Glutamatergic neuron (in vitro differentiated cells): ENCODE measurements around the gene LRRC45. TPM values are rescaled to one million over a fixed set of nuclear protein-coding genes. Genes with fewer than 3 reads are reported as not detected.

Experiments
- DNase-seq: peaks from one replicate; pipeline ENCODE4 v3.0.0; 2022
- H3K27ac Mint-ChIP-seq: one replicate; pipeline ENCODE4 v1.8.0; 2020; ENCODE audit warnings: mild to moderate bottlenecking, mixed read lengths, inconsistent platforms; ENCODE audit not compliant: unreplicated experiment
- H3K27me3 Mint-ChIP-seq: one replicate; pipeline ENCODE4 v1.8.0; 2020; ENCODE audit warnings: mild to moderate bottlenecking, moderate library complexity, mixed read lengths, inconsistent platforms; ENCODE audit not compliant: unreplicated experiment
- H3K36me3 Mint-ChIP-seq: one replicate; pipeline ENCODE4 v1.8.0; 2020; ENCODE audit warnings: mild to moderate bottlenecking, mixed read lengths, inconsistent platforms; ENCODE audit not compliant: unreplicated experiment
- H3K4me1 Mint-ChIP-seq: one replicate; pipeline ENCODE4 v1.8.0; 2020; ENCODE audit warnings: mild to moderate bottlenecking, low read depth, mixed read lengths, inconsistent platforms; ENCODE audit not compliant: unreplicated experiment
- H3K4me3 Mint-ChIP-seq: one replicate; pipeline ENCODE4 v1.8.0; 2020; ENCODE audit warnings: mild to moderate bottlenecking, mixed read lengths, inconsistent platforms; ENCODE audit not compliant: unreplicated experiment
- H3K9me3 Mint-ChIP-seq: one replicate; pipeline ENCODE4 v1.8.0; 2020; ENCODE audit warnings: mild to moderate bottlenecking, moderate library complexity, mixed read lengths, inconsistent platforms; ENCODE audit not compliant: unreplicated experiment
- CTCF ChIP-seq: fragments of 200-600 bp; sonication (generic); IDR thresholded peaks from one replicate; pipeline ENCODE4 v1.5.0; 2021; ENCODE audit not compliant: partially characterized antibody, unreplicated experiment
- total RNA-seq: library from RNA; stranded (reverse); fragmentation: NEBNext Ultra II Directional; extraction: Animal tissue kit (Norgen Biotek cat#: 25700); gene quantifications from one replicate; pipeline ENCODE4 v1.2.1, GENCODE V29; 2021; ENCODE audit not compliant: unreplicated experiment

LRRC45 gene
- total RNA-seq, 1 donor from 2014 or later, result 29.6 TPM

- Mint-ChIP-seq H3K9me3 (peaks cover 3% of the 10 kb centered on the region), H3K27ac (no peak overlapping the region), H3K27me3 (peaks cover 7% of the 10 kb centered on the region), H3K4me3 (no peak overlapping the region), H3K4me1 (peaks cover 7% of the 10 kb centered on the region), H3K36me3 (no peaks in the 10 kb centered on the region)
- no peak for DNase-seq
- TF ChIP-seq CTCF, result no peak
These were observed 5.4 kb upstream of the LRRC45 start for GRCh38 chr17:82017612-82018151.

- peak overlapping the region; percentile 19 for H3K4me3 Mint-ChIP-seq
- peak overlapping the region; percentile 66 for H3K27ac Mint-ChIP-seq
- TF ChIP-seq CTCF, result no peak
- H3K36me3 Mint-ChIP-seq, result no peaks in the 10 kb centered on the region
- H3K27me3 Mint-ChIP-seq, result peaks cover 7% of the 10 kb centered on the region
- H3K9me3 Mint-ChIP-seq, result peaks cover 3% of the 10 kb centered on the region
- DNase-seq, result no peak
- H3K4me1 Mint-ChIP-seq, result peaks cover 7% of the 10 kb centered on the region
These were observed 4.7 kb upstream of the LRRC45 start for GRCh38 chr17:82018152-82018988.

- Mint-ChIP-seq H3K27ac (no peak overlapping the region), H3K36me3 (no peaks in the 10 kb centered on the region), H3K27me3 (peaks cover 7% of the 10 kb centered on the region), H3K9me3 (peaks cover 3% of the 10 kb centered on the region), H3K4me1 (peaks cover 7% of the 10 kb centered on the region), H3K4me3 (no peak overlapping the region)
- no peak for DNase-seq
- no peak for TF ChIP-seq CTCF
These were observed 4.0 kb upstream of the LRRC45 start for GRCh38 chr17:82018989-82019689.

- no peak overlapping the region for H3K4me3 Mint-ChIP-seq
- H3K27me3 Mint-ChIP-seq, result peaks cover 7% of the 10 kb centered on the region
- H3K36me3 Mint-ChIP-seq, result no peaks in the 10 kb centered on the region
- peaks cover 3% of the 10 kb centered on the region for H3K9me3 Mint-ChIP-seq
- H3K4me1 Mint-ChIP-seq, result peaks cover 7% of the 10 kb centered on the region
- H3K27ac Mint-ChIP-seq, result no peak overlapping the region
- peak; percentile 91 for DNase-seq
- TF ChIP-seq CTCF, result peak; percentile 84
These were observed 3.2 kb upstream of the LRRC45 start for GRCh38 chr17:82019690-82020571.
